Measurements from ENCODE around the gene NTNG2. TPM values are rescaled to one million over a fixed set of nuclear protein-coding genes. Genes with fewer than 3 reads are reported as not detected.

NTNG2 gene
- total RNA-seq, 2 donors from 2014 or later = 0.26 to 2.0 TPM

DNA sequence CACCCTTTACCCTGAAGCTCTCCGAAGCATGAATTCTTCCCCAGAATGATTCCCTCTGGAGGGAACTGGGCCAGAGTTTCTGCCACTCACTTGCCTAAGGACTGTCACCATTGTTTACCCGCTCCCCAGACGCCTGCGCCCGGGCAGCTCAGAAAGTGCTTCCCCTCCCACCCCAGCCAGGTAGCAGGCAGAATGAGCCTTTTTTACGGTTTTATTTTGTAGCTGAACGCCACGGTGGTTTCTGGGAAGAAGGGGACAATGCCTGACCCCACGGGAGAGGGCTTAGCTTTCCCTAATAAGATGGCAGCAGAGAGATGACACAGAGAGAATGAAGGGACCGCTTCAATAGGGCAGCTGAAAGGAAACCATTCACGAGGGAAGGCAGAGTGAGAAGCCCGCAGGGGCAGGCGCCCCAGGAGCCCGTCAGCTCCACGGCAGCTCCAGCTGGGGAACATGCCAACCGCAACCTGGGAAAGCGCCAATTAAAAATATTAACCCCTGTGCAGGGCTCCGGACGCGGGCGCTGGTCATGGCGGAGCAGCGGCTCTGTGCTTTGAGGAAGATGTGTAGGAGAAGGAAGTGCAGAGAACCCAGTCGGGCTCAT lies 20.4 kb upstream of the NTNG2 start:
- no peaks in the 10 kb centered on the region for H3K9me3 ChIP-seq
- no peak overlapping the region for H3K4me3 ChIP-seq
- H3K4me1 ChIP-seq = peaks cover 14% of the 10 kb centered on the region
- peak; percentile 30 to 57 (median 38) for DNase-seq
- peak; percentile 60 for ATAC-seq
- peaks cover 0 to 5% of the 10 kb centered on the region in 2 donors for H3K27me3 ChIP-seq
- no peaks in the 10 kb centered on the region for H3K36me3 ChIP-seq (replicated peaks in 1 of 2; ENCODE audit: insufficient read depth in 1 of 2, low read depth in 2 of 2)
- 1 to 4% methylated on average over 24 of the region's 24 CpGs for WGBS, 2 donors
- H3K27ac ChIP-seq = no peak overlapping the region
- intact Hi-C loops (cut with DNase I) = no loop called here
- TF ChIP-seq CTCF (IDR thresholded peaks at IDR 0.05) (no peak), POLR2A (IDR thresholded peaks at IDR 0.05) (no peak)

- ATAC-seq = no peak
- H3K9me3 ChIP-seq = no peaks in the 10 kb centered on the region
- WGBS, 2 donors = 35% methylated on average over 12 of the region's 12 CpGs
- H3K36me3 ChIP-seq (replicated peaks in 1 of 2; ENCODE audit: insufficient read depth in 1 of 2, low read depth in 2 of 2) = no peaks in the 10 kb centered on the region
- no peak overlapping the region for H3K27ac ChIP-seq
- peaks cover 0 to 5% of the 10 kb centered on the region in 2 donors for H3K27me3 ChIP-seq
- no peak for DNase-seq
- no peak for TF ChIP-seq POLR2A (IDR thresholded peaks at IDR 0.05)
- no peak for TF ChIP-seq CTCF (IDR thresholded peaks at IDR 0.05)
- peaks cover 10% of the 10 kb centered on the region for H3K4me1 ChIP-seq
- no peak overlapping the region for H3K4me3 ChIP-seq
- intact Hi-C loops (cut with DNase I) = no loop called here
Observed at GRCh38 chr9:132141948-132142594, 19.8 kb upstream of the NTNG2 start.

DNA sequence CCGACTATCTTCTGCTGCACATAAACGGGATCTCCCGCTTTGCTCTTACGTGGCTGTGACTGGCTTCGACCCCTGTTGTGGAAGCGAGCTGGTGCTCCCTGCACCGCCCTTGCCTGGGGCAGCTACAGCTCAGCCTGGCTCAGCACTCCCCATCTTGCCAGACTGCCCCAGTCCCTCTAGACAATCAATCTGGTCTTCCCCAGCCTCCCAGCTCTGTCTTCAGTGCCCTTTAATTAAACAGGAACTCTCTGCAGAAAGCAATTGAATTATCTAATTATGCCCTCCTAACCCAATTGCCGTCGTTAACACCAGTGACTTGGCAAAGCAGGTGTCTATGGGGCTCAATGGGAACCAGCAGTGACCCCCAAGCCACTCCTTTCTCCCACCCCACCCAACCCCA lies 18.9 kb upstream of the NTNG2 start:
- no peak for DNase-seq
- intact Hi-C loops (cut with DNase I) = no loop called here
- H3K36me3 ChIP-seq (replicated peaks in 1 of 2; ENCODE audit: insufficient read depth in 1 of 2, low read depth in 2 of 2) = no peaks in the 10 kb centered on the region
- H3K27me3 ChIP-seq = peaks cover 0 to 6% of the 10 kb centered on the region in 2 donors
- no peak for ATAC-seq
- H3K9me3 ChIP-seq = no peaks in the 10 kb centered on the region
- H3K4me1 ChIP-seq = peaks cover 10% of the 10 kb centered on the region
- H3K27ac ChIP-seq = no peak overlapping the region
- WGBS, 2 donors = 33 to 40% methylated on average over 7 to 9 of the region's 9 CpGs
- no peak overlapping the region for H3K4me3 ChIP-seq
- TF ChIP-seq POLR2A (IDR thresholded peaks at IDR 0.05) (no peak), CTCF (IDR thresholded peaks at IDR 0.05) (no peak)

- ATAC-seq = no peak
- no peaks in the 10 kb centered on the region for H3K9me3 ChIP-seq
- 13 to 16% methylated on average over 5 to 6 of the region's 6 CpGs for WGBS, 2 donors
- no peak overlapping the region for H3K27ac ChIP-seq
- no peak for DNase-seq
- peaks cover 10% of the 10 kb centered on the region for H3K4me1 ChIP-seq
- intact Hi-C loops (cut with DNase I) = no loop called here
- no peaks in the 10 kb centered on the region for H3K36me3 ChIP-seq (replicated peaks in 1 of 2; ENCODE audit: insufficient read depth in 1 of 2, low read depth in 2 of 2)
- H3K27me3 ChIP-seq = peaks cover 0 to 11% of the 10 kb centered on the region in 2 donors
- no peak for TF ChIP-seq POLR2A (IDR thresholded peaks at IDR 0.05)
- no peak overlapping the region for H3K4me3 ChIP-seq
Observed at GRCh38 chr9:132143359-132143758, 18.5 kb upstream of the NTNG2 start.

- Histone ChIP-seq H3K9me3 (no peaks in the 10 kb centered on the region), H3K4me1 (peaks cover 10% of the 10 kb centered on the region), H3K4me3 (no peak overlapping the region), H3K27me3 (peaks cover 0 to 15% of the 10 kb centered on the region in 2 donors), H3K36me3 (replicated peaks in 1 of 2; ENCODE audit: insufficient read depth in 1 of 2, low read depth in 2 of 2) (no peaks in the 10 kb centered on the region), H3K27ac (no peak overlapping the region)
- TF ChIP-seq POLR2A (IDR thresholded peaks at IDR 0.05) (no peak), CTCF (IDR thresholded peaks at IDR 0.05) (no peak)
- ATAC-seq (no peak), DNase-seq (no peak)
- intact Hi-C loops (cut with DNase I) = no loop called here
- WGBS, 2 donors = 54% methylated on average over 10 of the region's 10 CpGs
Observed at GRCh38 chr9:132144708-132145365, 17.0 kb upstream of the NTNG2 start.

Data from body of pancreas (tissue), 4 donors.